Peyer's patch (tissue), 4 donors: Measurements from ENCODE around the gene ZYX.

ENCODE experiments used
- POLR2A ChIP-seq, 2 donors: fragments of 450-650 bp; IDR thresholded peaks; one replicate each; pipeline ENCODE4 v1.5.1; 2017; ENCODE audit warnings: antibody characterized with exemption in 2 of 2, mild to moderate bottlenecking in 2 of 2, moderate library complexity in 2 of 2
- TF ChIP-seq, protein P1 (sequence below), 6 experiments: fragments of 450-650 bp in 4 of 6; fragments of 200-600 bp in 2 of 6; sonication (generic) in 1 of 6; IDR thresholded peaks; one replicate each; pipeline ENCODE4 v1.5.1; 2017 to 2019; ENCODE audit warnings: antibody characterized with exemption in 6 of 6, mild to moderate bottlenecking in 3 of 6, moderate library complexity in 1 of 6

- TF ChIP-seq, protein P1, sequence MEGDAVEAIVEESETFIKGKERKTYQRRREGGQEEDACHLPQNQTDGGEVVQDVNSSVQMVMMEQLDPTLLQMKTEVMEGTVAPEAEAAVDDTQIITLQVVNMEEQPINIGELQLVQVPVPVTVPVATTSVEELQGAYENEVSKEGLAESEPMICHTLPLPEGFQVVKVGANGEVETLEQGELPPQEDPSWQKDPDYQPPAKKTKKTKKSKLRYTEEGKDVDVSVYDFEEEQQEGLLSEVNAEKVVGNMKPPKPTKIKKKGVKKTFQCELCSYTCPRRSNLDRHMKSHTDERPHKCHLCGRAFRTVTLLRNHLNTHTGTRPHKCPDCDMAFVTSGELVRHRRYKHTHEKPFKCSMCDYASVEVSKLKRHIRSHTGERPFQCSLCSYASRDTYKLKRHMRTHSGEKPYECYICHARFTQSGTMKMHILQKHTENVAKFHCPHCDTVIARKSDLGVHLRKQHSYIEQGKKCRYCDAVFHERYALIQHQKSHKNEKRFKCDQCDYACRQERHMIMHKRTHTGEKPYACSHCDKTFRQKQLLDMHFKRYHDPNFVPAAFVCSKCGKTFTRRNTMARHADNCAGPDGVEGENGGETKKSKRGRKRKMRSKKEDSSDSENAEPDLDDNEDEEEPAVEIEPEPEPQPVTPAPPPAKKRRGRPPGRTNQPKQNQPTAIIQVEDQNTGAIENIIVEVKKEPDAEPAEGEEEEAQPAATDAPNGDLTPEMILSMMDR (IDR thresholded peaks at IDR 0.05) = no peak
- no peak for TF ChIP-seq POLR2A (IDR thresholded peaks at IDR 0.05)
These were observed 32.0 kb downstream of the ZYX start for GRCh38 chr7:143413123-143413522.
